WTC11 (cell line): ENCODE results near the gene CRB1. TPM values are rescaled to one million over a fixed set of nuclear protein-coding genes. Genes with fewer than 3 reads are reported as not detected.

Experiments
- ATAC-seq: fragments of 200-7000 bp; cut with Tn5 transposase; 2 replicates; pipeline ENCODE4 v1.10.0; 2021; ENCODE audit warnings: mild to moderate bottlenecking, moderate library complexity
- CTCF ChIA-PET: fragments of 300-600 bp; sonication (Branson Sonifier 250); formaldehyde crosslinking; loops from one replicate; lab custom pipeline; 2021; ENCODE audit warnings: antibody characterized with exemption; lab: Charles Lee
- POLR2A ChIA-PET: fragments of 350-600 bp; sonication (Branson Sonifier 250); formaldehyde crosslinking; loops from one replicate; lab custom pipeline; 2021; ENCODE audit warnings: antibody characterized with exemption; lab: Charles Lee
- DNase-seq: peaks from one replicate; pipeline ENCODE4 v3.0.0; 2021; ENCODE audit warnings: low spot score
- H3K27ac Mint-ChIP-seq: 2 replicates; pipeline ENCODE4 v1.8.0; 2021; ENCODE audit warnings: mixed read lengths
- H3K27me3 Mint-ChIP-seq: 2 replicates; pipeline ENCODE4 v1.8.0; 2021; ENCODE audit warnings: low read depth, mild to moderate bottlenecking, moderate library complexity, mixed read lengths
- H3K36me3 Mint-ChIP-seq: 2 replicates; pipeline ENCODE4 v1.8.0; 2021; ENCODE audit warnings: mixed read lengths
- H3K4me1 Mint-ChIP-seq: 2 replicates; pipeline ENCODE4 v1.8.0; 2022; ENCODE audit warnings: mixed read lengths
- H3K4me3 Mint-ChIP-seq: 2 replicates; pipeline ENCODE4 v1.8.0; 2021; ENCODE audit warnings: mild to moderate bottlenecking, moderate library complexity, mixed read lengths
- H3K9me3 Mint-ChIP-seq: 2 replicates; pipeline ENCODE4 v1.8.0; 2021; ENCODE audit warnings: mixed read lengths
- AFF4 ChIP-seq: sonication (generic); formaldehyde crosslinking; IDR thresholded peaks from 2 replicates; pipeline ENCODE4 v1.8.1; 2023; ENCODE audit warnings: mild to moderate bottlenecking, missing genetic modification reagents, borderline replicate concordance
- ATF1 ChIP-seq: sonication (generic); formaldehyde crosslinking; IDR thresholded peaks from 2 replicates; pipeline ENCODE4 v1.8.1; 2023; ENCODE audit warnings: mild to moderate bottlenecking, moderate library complexity, missing genetic modification reagents
- CBFB ChIP-seq: sonication (generic); formaldehyde crosslinking; IDR thresholded peaks from 2 replicates; pipeline ENCODE4 v1.8.1; 2022; ENCODE audit warnings: mild to moderate bottlenecking, low read depth, missing genetic modification reagents
- E2F4 ChIP-seq: sonication (generic); formaldehyde crosslinking; IDR thresholded peaks from 2 replicates; pipeline ENCODE4 v1.8.1; 2022; ENCODE audit warnings: low read depth, mild to moderate bottlenecking, moderate library complexity, missing genetic modification reagents, borderline replicate concordance
- ETV6 ChIP-seq: sonication (generic); formaldehyde crosslinking; IDR thresholded peaks from 2 replicates; pipeline ENCODE4 v1.8.1; 2022; ENCODE audit warnings: mild to moderate bottlenecking, missing genetic modification reagents
- KAT7 ChIP-seq: sonication (generic); formaldehyde crosslinking; IDR thresholded peaks from 2 replicates; pipeline ENCODE4 v1.8.1; 2023; ENCODE audit warnings: missing genetic modification reagents, mild to moderate bottlenecking, borderline replicate concordance
- MLX ChIP-seq: sonication (generic); formaldehyde crosslinking; IDR thresholded peaks from 2 replicates; pipeline ENCODE4 v1.8.1; 2023; ENCODE audit warnings: mild to moderate bottlenecking, missing genetic modification reagents, moderate library complexity
- MYBL2 ChIP-seq: sonication (generic); formaldehyde crosslinking; IDR thresholded peaks from 2 replicates; pipeline ENCODE4 v1.8.1; 2023; ENCODE audit warnings: mild to moderate bottlenecking, moderate library complexity, missing genetic modification reagents
- NFE2L1 ChIP-seq: sonication (generic); formaldehyde crosslinking; IDR thresholded peaks from 2 replicates; pipeline ENCODE4 v1.8.1; 2023; ENCODE audit warnings: missing genetic modification reagents
- NR3C1 ChIP-seq: sonication (generic); formaldehyde crosslinking; conservative IDR thresholded peaks from 2 replicates; pipeline ENCODE4 v1.8.1; 2023; ENCODE audit warnings: low read depth, mild to moderate bottlenecking, missing genetic modification reagents
- RELA ChIP-seq: sonication (generic); formaldehyde crosslinking; IDR thresholded peaks from 2 replicates; pipeline ENCODE4 v1.8.1; 2022; ENCODE audit warnings: missing genetic modification reagents, mild to moderate bottlenecking, borderline replicate concordance
- USF2 ChIP-seq: sonication (generic); formaldehyde crosslinking; IDR thresholded peaks from 2 replicates; pipeline ENCODE4 v1.8.1; 2023; ENCODE audit warnings: mild to moderate bottlenecking, missing genetic modification reagents, moderate library complexity
- ZNF317 ChIP-seq: sonication (generic); formaldehyde crosslinking; IDR thresholded peaks from 2 replicates; pipeline ENCODE4 v1.8.1; 2023; ENCODE audit warnings: low read depth, mild to moderate bottlenecking, moderate library complexity, missing genetic modification reagents, borderline replicate concordance
- total RNA-seq: library from RNA; stranded (reverse); gene quantifications from 3 replicates; pipeline ENCODE4 v1.2.3, GENCODE V29; 2021
- TF ChIP-seq, protein P1 (sequence below): sonication (generic); formaldehyde crosslinking; IDR thresholded peaks from 2 replicates; pipeline ENCODE4 v1.8.1; 2023; ENCODE audit warnings: mild to moderate bottlenecking, missing genetic modification reagents
- TF ChIP-seq, protein P2 (sequence below): fragments of 250-450 bp; sonication (Bioruptor Pico); IDR thresholded peaks from 2 replicates; pipeline ENCODE4 v2.1.2; 2022; ENCODE audit warnings: mild to moderate bottlenecking, moderate library complexity
- TF ChIP-seq, protein P3 (sequence below): fragments of 250-450 bp; sonication (Bioruptor Pico); IDR thresholded peaks from 2 replicates; pipeline ENCODE4 v1.9.0; 2021; ENCODE audit warnings: mild to moderate bottlenecking
- TF ChIP-seq, protein P4 (sequence below): sonication (generic); formaldehyde crosslinking; IDR thresholded peaks from 2 replicates; pipeline ENCODE4 v1.8.1; 2022; ENCODE audit warnings: missing genetic modification reagents, borderline replicate concordance

CRB1 gene
- total RNA-seq, 1 experiment from 2014 or later = 0.11 TPM

GRCh38 chr1:197312163-197312562 is 44.1 kb downstream of the CRB1 start (continued):
- TF ChIP-seq AFF4 (CRISPR knock-in tag) = no peak
- TF ChIP-seq KAT7 (CRISPR knock-in tag) = no peak
- TF ChIP-seq USF2 (CRISPR knock-in tag) = no peak
- TF ChIP-seq CBFB (CRISPR knock-in tag) = no peak
- TF ChIP-seq, protein P1, sequence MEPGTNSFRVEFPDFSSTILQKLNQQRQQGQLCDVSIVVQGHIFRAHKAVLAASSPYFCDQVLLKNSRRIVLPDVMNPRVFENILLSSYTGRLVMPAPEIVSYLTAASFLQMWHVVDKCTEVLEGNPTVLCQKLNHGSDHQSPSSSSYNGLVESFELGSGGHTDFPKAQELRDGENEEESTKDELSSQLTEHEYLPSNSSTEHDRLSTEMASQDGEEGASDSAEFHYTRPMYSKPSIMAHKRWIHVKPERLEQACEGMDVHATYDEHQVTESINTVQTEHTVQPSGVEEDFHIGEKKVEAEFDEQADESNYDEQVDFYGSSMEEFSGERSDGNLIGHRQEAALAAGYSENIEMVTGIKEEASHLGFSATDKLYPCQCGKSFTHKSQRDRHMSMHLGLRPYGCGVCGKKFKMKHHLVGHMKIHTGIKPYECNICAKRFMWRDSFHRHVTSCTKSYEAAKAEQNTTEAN (CRISPR knock-in tag) = no peak
- TF ChIP-seq MYBL2 (CRISPR knock-in tag) = no peak

DNA sequence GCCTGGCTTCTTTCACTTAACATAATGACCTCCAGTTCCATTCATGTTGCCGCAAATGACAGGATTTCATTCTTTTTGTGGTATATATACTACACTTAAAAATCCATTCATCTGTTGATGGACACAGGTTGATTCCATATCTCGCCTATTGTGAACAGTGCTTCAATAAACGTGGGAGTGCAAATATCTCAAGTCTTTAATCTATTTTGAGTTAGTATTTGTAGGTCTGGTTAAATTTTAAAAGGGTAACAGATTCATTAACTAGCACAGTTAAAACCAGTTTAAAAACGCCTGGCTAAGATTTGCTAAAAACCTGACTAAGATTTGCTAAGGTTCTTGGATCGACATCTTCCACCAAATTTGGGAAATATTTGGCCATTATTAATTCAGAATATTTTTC is 45.7 kb downstream of the CRB1 start:
- no peak for ATAC-seq
- no peak for DNase-seq
- CTCF ChIA-PET = no interaction called here
- no peak overlapping the region for H3K27ac Mint-ChIP-seq
- no peaks in the 10 kb centered on the region for H3K9me3 Mint-ChIP-seq
- H3K4me3 Mint-ChIP-seq = no peak overlapping the region
- H3K27me3 Mint-ChIP-seq = no peaks in the 10 kb centered on the region
- TF ChIP-seq E2F4 (CRISPR knock-in tag) (no peak), NR3C1 (CRISPR knock-in tag) (no peak), ATF1 (no peak), ZNF317 (no peak), ETV6 (CRISPR knock-in tag) (no peak)
- TF ChIP-seq, protein P1 (CRISPR knock-in tag) = no peak
- TF ChIP-seq, protein P2, sequence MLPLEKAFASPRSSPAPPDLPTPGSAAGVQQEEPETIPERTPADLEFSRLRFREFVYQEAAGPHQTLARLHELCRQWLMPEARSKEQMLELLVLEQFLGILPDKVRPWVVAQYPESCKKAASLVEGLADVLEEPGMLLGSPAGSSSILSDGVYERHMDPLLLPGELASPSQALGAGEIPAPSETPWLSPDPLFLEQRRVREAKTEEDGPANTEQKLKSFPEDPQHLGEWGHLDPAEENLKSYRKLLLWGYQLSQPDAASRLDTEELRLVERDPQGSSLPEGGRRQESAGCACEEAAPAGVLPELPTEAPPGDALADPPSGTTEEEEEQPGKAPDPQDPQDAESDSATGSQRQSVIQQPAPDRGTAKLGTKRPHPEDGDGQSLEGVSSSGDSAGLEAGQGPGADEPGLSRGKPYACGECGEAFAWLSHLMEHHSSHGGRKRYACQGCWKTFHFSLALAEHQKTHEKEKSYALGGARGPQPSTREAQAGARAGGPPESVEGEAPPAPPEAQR (CRISPR knock-in tag) = no peak
- POLR2A ChIA-PET = no interaction called here
- no peaks in the 10 kb centered on the region for H3K36me3 Mint-ChIP-seq
- H3K4me1 Mint-ChIP-seq = no peaks in the 10 kb centered on the region

- DNase-seq = no peak
- Mint-ChIP-seq H3K9me3 (no peaks in the 10 kb centered on the region), H3K36me3 (no peaks in the 10 kb centered on the region), H3K4me1 (no peaks in the 10 kb centered on the region), H3K27ac (no peak overlapping the region), H3K4me3 (no peak overlapping the region), H3K27me3 (no peaks in the 10 kb centered on the region)
- no peak for ATAC-seq
- CTCF ChIA-PET = interaction anchor here (1.0 kb wide), 1 partner anchor 135 kb away, joined by 3 read pairs; no protein-coding TSS in a partner anchor
- POLR2A ChIA-PET = no interaction called here
- TF ChIP-seq, protein P3, sequence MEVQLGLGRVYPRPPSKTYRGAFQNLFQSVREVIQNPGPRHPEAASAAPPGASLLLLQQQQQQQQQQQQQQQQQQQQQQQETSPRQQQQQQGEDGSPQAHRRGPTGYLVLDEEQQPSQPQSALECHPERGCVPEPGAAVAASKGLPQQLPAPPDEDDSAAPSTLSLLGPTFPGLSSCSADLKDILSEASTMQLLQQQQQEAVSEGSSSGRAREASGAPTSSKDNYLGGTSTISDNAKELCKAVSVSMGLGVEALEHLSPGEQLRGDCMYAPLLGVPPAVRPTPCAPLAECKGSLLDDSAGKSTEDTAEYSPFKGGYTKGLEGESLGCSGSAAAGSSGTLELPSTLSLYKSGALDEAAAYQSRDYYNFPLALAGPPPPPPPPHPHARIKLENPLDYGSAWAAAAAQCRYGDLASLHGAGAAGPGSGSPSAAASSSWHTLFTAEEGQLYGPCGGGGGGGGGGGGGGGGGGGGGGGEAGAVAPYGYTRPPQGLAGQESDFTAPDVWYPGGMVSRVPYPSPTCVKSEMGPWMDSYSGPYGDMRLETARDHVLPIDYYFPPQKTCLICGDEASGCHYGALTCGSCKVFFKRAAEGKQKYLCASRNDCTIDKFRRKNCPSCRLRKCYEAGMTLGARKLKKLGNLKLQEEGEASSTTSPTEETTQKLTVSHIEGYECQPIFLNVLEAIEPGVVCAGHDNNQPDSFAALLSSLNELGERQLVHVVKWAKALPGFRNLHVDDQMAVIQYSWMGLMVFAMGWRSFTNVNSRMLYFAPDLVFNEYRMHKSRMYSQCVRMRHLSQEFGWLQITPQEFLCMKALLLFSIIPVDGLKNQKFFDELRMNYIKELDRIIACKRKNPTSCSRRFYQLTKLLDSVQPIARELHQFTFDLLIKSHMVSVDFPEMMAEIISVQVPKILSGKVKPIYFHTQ = no peak
- TF ChIP-seq MLX (no peak), NFE2L1 (no peak), RELA (CRISPR knock-in tag) (no peak)
- TF ChIP-seq, protein P4, sequence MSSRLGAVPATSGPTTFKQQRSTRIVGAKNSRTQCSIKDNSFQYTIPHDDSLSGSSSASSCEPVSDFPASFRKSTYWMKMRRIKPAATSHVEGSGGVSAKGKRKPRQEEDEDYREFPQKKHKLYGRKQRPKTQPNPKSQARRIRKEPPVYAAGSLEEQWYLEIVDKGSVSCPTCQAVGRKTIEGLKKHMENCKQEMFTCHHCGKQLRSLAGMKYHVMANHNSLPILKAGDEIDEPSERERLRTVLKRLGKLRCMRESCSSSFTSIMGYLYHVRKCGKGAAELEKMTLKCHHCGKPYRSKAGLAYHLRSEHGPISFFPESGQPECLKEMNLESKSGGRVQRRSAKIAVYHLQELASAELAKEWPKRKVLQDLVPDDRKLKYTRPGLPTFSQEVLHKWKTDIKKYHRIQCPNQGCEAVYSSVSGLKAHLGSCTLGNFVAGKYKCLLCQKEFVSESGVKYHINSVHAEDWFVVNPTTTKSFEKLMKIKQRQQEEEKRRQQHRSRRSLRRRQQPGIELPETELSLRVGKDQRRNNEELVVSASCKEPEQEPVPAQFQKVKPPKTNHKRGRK (CRISPR knock-in tag) = no peak
These were observed 46.6 kb downstream of the CRB1 start for GRCh38 chr1:197314682-197315081.
